BE2C (cell line): ENCODE measurements around the gene RPL41.

Experiments used
- DNase-seq: peaks from one replicate; pipeline ENCODE4 v3.0.0-alpha.2; 2020
- H3K27me3 ChIP-seq: fragments of 250-450 bp; sonication (Bioruptor Pico); 2 replicates; pipeline ENCODE4 v1.5.1; 2020; ENCODE audit warnings: mild to moderate bottlenecking
- H3K36me3 ChIP-seq: fragments of 250-450 bp; sonication (Bioruptor Pico); 2 replicates; pipeline ENCODE4 v1.5.1; 2020; ENCODE audit warnings: mild to moderate bottlenecking
- H3K4me1 ChIP-seq: fragments of 250-450 bp; sonication (Bioruptor Pico); 2 replicates; pipeline ENCODE4 v1.5.1; 2020
- H3K4me3 ChIP-seq: 2 replicates; pipeline ENCODE4 v1.5.1; 2011; ENCODE audit warnings: low read depth, low read length
- H3K9me3 ChIP-seq: fragments of 250-450 bp; sonication (Bioruptor Pico); 2 replicates; pipeline ENCODE4 v1.5.1; 2020
- TF ChIP-seq, protein P1 (sequence below): IDR thresholded peaks from 2 replicates; pipeline ENCODE4 v1.5.1; 2012; ENCODE audit warnings: mild to moderate bottlenecking, low read depth, low read length

Gene RPL41

GRCh38 chr12:56141946-56142784 is 25.7 kb downstream of the RPL41 start:
- Histone ChIP-seq H3K4me3 (no peak overlapping the region), H3K27me3 (no peaks in the 10 kb centered on the region), H3K4me1 (no peaks in the 10 kb centered on the region), H3K9me3 (no peaks in the 10 kb centered on the region), H3K36me3 (peaks cover 64% of the 10 kb centered on the region)
- no peak for DNase-seq
- TF ChIP-seq, protein P1, sequence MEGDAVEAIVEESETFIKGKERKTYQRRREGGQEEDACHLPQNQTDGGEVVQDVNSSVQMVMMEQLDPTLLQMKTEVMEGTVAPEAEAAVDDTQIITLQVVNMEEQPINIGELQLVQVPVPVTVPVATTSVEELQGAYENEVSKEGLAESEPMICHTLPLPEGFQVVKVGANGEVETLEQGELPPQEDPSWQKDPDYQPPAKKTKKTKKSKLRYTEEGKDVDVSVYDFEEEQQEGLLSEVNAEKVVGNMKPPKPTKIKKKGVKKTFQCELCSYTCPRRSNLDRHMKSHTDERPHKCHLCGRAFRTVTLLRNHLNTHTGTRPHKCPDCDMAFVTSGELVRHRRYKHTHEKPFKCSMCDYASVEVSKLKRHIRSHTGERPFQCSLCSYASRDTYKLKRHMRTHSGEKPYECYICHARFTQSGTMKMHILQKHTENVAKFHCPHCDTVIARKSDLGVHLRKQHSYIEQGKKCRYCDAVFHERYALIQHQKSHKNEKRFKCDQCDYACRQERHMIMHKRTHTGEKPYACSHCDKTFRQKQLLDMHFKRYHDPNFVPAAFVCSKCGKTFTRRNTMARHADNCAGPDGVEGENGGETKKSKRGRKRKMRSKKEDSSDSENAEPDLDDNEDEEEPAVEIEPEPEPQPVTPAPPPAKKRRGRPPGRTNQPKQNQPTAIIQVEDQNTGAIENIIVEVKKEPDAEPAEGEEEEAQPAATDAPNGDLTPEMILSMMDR: no peak

DNA sequence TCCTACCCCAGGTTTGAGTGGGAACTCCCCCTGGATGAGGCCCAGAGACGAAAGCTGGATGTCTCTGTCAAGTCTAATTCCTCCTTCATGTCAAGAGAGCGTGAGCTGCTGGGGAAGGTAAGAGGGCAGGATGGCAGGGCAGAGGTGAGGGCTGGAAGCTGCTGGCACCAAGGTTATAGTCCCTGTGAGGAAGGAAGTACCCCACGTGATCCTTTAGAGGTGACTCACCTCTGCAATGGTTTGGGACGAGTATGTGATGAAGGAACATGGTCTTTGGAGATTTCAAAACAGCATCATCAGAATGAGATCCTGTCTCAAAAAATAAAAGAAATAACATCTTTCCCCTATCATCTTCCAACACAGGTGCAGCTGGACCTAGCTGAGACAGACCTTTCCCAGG is 26.8 kb downstream of the RPL41 start:
- TF ChIP-seq, protein P1: no peak
- DNase-seq: no peak
- no peak overlapping the region for H3K4me3 ChIP-seq
- peaks cover 54% of the 10 kb centered on the region for H3K36me3 ChIP-seq
- no peaks in the 10 kb centered on the region for H3K4me1 ChIP-seq
- H3K9me3 ChIP-seq: no peaks in the 10 kb centered on the region
- no peaks in the 10 kb centered on the region for H3K27me3 ChIP-seq

DNA sequence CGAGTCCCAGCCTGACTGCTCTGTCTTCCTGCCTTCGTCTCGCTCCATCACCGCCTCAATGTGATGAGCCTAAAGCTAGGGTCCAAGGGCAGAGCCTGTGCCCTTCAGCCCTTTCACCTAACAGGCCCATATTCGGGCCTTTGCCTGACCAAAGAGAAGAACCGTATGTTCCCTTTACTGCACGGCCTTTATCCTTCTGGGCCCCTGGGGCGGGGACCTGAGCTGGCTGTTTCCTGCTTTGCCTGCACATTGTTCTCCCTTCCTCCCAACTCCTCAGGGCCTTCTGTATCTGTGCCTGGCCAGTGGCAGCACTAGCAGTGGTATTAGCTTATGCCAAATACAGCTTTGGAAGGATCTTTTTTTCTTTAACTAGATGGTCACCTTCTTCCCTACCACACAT is 27.4 kb downstream of the RPL41 start:
- H3K4me1 ChIP-seq: no peaks in the 10 kb centered on the region
- no peak overlapping the region for H3K4me3 ChIP-seq
- DNase-seq: no peak
- H3K36me3 ChIP-seq: peaks cover 48% of the 10 kb centered on the region
- TF ChIP-seq, protein P1: no peak
- no peaks in the 10 kb centered on the region for H3K27me3 ChIP-seq
- H3K9me3 ChIP-seq: no peaks in the 10 kb centered on the region

GRCh38 chr12:56145217-56145616 is 28.8 kb downstream of the RPL41 start:
- TF ChIP-seq, protein P1: no peak
- Histone ChIP-seq H3K4me1 (no peaks in the 10 kb centered on the region), H3K4me3 (no peak overlapping the region), H3K9me3 (no peaks in the 10 kb centered on the region), H3K36me3 (peaks cover 41% of the 10 kb centered on the region), H3K27me3 (no peaks in the 10 kb centered on the region)
- DNase-seq: no peak

DNA sequence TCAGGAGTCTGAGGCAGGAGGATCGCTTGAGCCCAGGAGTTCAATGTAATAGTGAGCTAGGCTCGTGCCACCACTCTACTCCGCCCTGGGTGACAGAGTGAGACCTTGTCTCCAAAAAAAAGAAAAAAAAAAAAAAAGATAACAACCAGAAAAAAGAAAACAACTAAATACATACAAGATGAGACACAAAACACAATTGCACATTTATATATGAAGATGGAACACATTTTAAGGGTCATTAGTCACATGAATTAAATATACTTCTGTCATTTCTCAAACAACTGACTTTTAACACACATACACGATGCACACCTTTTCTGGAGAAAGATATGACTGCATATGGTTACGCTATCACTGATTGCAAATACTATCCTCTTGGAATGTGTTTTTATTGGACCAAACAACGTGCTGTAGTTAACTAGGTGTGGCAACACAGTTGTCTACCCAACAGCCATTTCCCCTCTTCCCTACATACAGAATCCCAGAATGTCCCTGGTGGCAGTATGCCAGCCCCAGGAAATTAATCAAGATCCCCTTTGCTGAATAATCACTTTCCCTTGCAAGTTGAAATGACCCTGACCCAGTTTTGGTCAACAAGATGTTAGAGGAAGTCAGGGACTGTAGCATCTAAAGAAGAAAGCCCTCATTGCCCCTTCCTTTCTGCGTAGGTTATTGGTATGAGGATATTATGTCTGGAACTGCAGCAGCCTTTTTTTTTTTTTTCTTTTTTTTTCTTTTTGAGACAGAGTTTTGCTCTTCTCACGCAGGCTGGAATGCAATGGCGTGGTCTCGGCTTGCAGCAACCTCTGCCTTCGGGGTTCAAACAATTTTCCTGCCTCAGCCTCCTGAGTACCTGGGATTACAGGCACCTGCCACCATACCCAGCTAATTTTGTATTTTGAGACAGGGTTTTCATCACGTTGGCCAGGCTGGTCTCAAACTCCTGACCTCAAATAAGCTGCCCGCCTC is 30.3 kb downstream of the RPL41 start:
- Histone ChIP-seq H3K36me3 (peaks cover 31% of the 10 kb centered on the region), H3K4me1 (peaks cover 4% of the 10 kb centered on the region; the same call in 1 of the 2 replicates), H3K9me3 (no peaks in the 10 kb centered on the region), H3K27me3 (no peaks in the 10 kb centered on the region), H3K4me3 (no peak overlapping the region)
- no peak for DNase-seq
- TF ChIP-seq, protein P1: no peak

DNA sequence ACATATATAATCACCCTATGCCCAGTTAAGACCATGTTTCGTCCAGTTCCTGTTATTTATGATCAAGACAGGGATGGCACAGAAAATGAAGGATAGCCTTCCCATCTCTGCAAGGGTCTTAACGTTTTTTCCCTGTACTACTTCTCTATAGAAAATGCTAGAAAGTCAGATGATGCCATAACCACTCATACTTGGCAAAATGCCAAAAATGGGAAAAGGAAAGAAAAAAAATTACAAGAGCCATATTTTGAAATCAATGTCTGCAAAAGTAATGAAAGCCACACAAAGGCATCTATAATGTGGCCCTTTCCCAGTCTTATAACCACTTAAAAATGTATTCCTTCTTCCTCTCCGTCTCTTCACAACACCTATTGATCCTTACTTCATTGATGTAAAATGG is 34.1 kb downstream of the RPL41 start:
- Histone ChIP-seq H3K27me3 (no peaks in the 10 kb centered on the region), H3K9me3 (no peaks in the 10 kb centered on the region), H3K4me1 (peaks cover 8% of the 10 kb centered on the region), H3K4me3 (no peak overlapping the region), H3K36me3 (peaks cover 11% of the 10 kb centered on the region; the same call in 1 of the 2 replicates)
- DNase-seq: no peak
- TF ChIP-seq, protein P1: no peak
